ENCODE results near the gene HYAL4. TPM values are rescaled to one million over a fixed set of nuclear protein-coding genes. Genes with fewer than 3 reads are reported as not detected.

HYAL4 gene
- total and polyA plus RNA-seq, 2 of the 13 experiments (the other 11 are each of a cell fraction or from before 2014, with no cell fraction given), result not detected

- H2AFZ ChIP-seq (ENCODE audit: low read length), result no peak overlapping the region
- no peak overlapping the region for H3K4me2 ChIP-seq (ENCODE audit: low read depth, low read length)
- intact Hi-C loops (cut with micrococcal nuclease; ENCODE audit: unreplicated experiment), result no loop called here
- no peak overlapping the region for H3K9ac ChIP-seq (ENCODE audit: insufficient read depth, low read depth, low read length)
- H4K20me1 ChIP-seq (ENCODE audit: insufficient read depth, low read length), result no peaks in the 10 kb centered on the region
- no peaks in the 10 kb centered on the region for H3K36me3 ChIP-seq (replicated peaks in 1 of 2; ENCODE audit: control insufficient read depth in 1 of 2, insufficient read depth in 2 of 2, low read length in 2 of 2)
- ChIA-PET POLR2A (no interaction called here), CTCF (ENCODE audit: low intra/inter-chr PET ratio, low total read pairs) (no interaction called here)
- H3K27ac ChIP-seq (ENCODE audit: extremely low read length, insufficient read depth, low read length), result no peak overlapping the region
- DNase-seq (ENCODE audit: low spot score) (no peak), ATAC-seq (no peak), FAIRE-seq (no peak)
- WGBS (ENCODE audit: low lambda C conversion rate), result 31% methylated on average over 4 of the region's 4 CpGs
- in situ Hi-C loops (cut with HindIII; ENCODE audit: extremely low pct_ligation_motif_present, low pct_unique_long_range_greater_than_20kb), result no loop called here
- no peaks in the 10 kb centered on the region for H3K9me3 ChIP-seq (ENCODE audit: low read length)
- H3K4me3 ChIP-seq (replicated peaks in 1 of 3; ENCODE audit: insufficient read depth in 1 of 3, low read depth in 2 of 3, low read length in 3 of 3), result no peak overlapping the region
- H3K27me3 ChIP-seq (ENCODE audit: control insufficient read depth in 1 of 2, insufficient read depth in 2 of 2, low read length in 2 of 2), result no peaks in the 10 kb centered on the region
- H3K79me2 ChIP-seq (ENCODE audit: insufficient read depth, low read length), result no peaks in the 10 kb centered on the region
- BruUV-seq (replicated peaks), result no TSS peak
- H3K4me1 ChIP-seq (ENCODE audit: insufficient read depth, low read length), result no peaks in the 10 kb centered on the region
- TF ChIP-seq ZNF230 (CRISPR knock-in tag; IDR thresholded peaks at IDR 0.05) (no peak), TRAFD1 (CRISPR knock-in tag; IDR thresholded peaks at IDR 0.05; ENCODE audit: borderline replicate concordance) (no peak), SNAPC4 (CRISPR knock-in tag; IDR thresholded peaks at IDR 0.05) (no peak), LRRFIP1 (CRISPR knock-in tag; conservative IDR thresholded peaks at IDR 0.05) (no peak), MLXIP (CRISPR knock-in tag; IDR thresholded peaks at IDR 0.05; ENCODE audit: borderline replicate concordance) (no peak), CTCF (CRISPR knock-in tag; IDR thresholded peaks at IDR 0.05) (no peak), CEBPB (IDR thresholded peaks at IDR 0.05; ENCODE audit: borderline replicate concordance, low read depth, low read length) (no peak), BHLHE40 (IDR thresholded peaks at IDR 0.05; ENCODE audit: low read length) (no peak), ZNF30 (CRISPR knock-in tag; IDR thresholded peaks at IDR 0.05) (no peak), ZFP90 (CRISPR knock-in tag; IDR thresholded peaks at IDR 0.05; ENCODE audit: borderline replicate concordance) (no peak)
These were observed 26.0 kb upstream of the HYAL4 start for GRCh38 chr7:123819001-123819400.
